ENCODE results near the gene SNRPE. TPM values are rescaled to one million over a fixed set of nuclear protein-coding genes. Genes with fewer than 3 reads are reported as not detected.

SNRPE gene
- total RNA-seq, 1 experiment from 2014 or later, result 326 TPM

GRCh38 chr1:203913073-203913521 lies 51.7 kb downstream of the SNRPE start:
- Histone ChIP-seq H2AFZ (ENCODE audit: low read length) (no peak overlapping the region), H3K4ac (ENCODE audit: low read depth, low read length) (no peak overlapping the region), H3T11ph (ENCODE audit: low read length) (no peak overlapping the region), H4K91ac (ENCODE audit: insufficient read length, low read depth, low read length) (no peak overlapping the region), H4K20me1 (ENCODE audit: control insufficient read depth, insufficient read depth, insufficient read length) (no peaks in the 10 kb centered on the region), H4K5ac (ENCODE audit: insufficient read length, low read depth, low read length) (no peak overlapping the region), H3K4me2 (ENCODE audit: insufficient read depth, insufficient read length, low read length) (no peak overlapping the region), H3K23ac (ENCODE audit: insufficient read length, low read depth, low read length) (no peak overlapping the region), H3K27ac (ENCODE audit: insufficient read length, low read depth, low read length) (no peak overlapping the region), H2BK12ac (ENCODE audit: insufficient read length, low read depth, low read length) (no peak overlapping the region), H3K27me3 (ENCODE audit: insufficient read depth, low read length) (no peaks in the 10 kb centered on the region), H3K9ac (ENCODE audit: extremely low read depth, insufficient read length, low read length) (no peak overlapping the region), H3K79me1 (ENCODE audit: insufficient read depth, low read depth, low read length, poor library complexity, severe bottlenecking) (no peaks in the 10 kb centered on the region), H3K9me3 (ENCODE audit: control insufficient read depth, low read depth, low read length) (no peaks in the 10 kb centered on the region), H2BK15ac (ENCODE audit: low read depth, low read length) (no peak overlapping the region), H3K23me2 (ENCODE audit: insufficient read length, low read depth, low read length, poor library complexity, severe bottlenecking) (no peaks in the 10 kb centered on the region), H2BK5ac (ENCODE audit: insufficient read length, low read length) (no peak overlapping the region), H2AK5ac (ENCODE audit: insufficient read length, low read length) (no peak overlapping the region), H4K8ac (replicated peaks; ENCODE audit: insufficient read length, low read depth, low read length) (no peak overlapping the region), H3K14ac (ENCODE audit: insufficient read depth, low read length) (no peak overlapping the region), H2BK20ac (ENCODE audit: low read depth, low read length, poor library complexity, severe bottlenecking) (no peak overlapping the region), H2BK120ac (ENCODE audit: low read depth, low read length, poor library complexity, severe bottlenecking) (no peak overlapping the region), H3K4me1 (ENCODE audit: insufficient read depth, low read length) (no peaks in the 10 kb centered on the region), H3K18ac (ENCODE audit: insufficient read length, low read depth, low read length) (no peak overlapping the region), H3K79me2 (ENCODE audit: insufficient read depth, low read length) (no peaks in the 10 kb centered on the region), H3K56ac (ENCODE audit: insufficient read length, low read depth, low read length) (no peak overlapping the region)
- DNase-seq, result no peak
- TF ChIP-seq CTCF (conservative IDR thresholded peaks at IDR 0.05), result no peak
- H3K9me3 Mint-ChIP-seq, result no peaks in the 10 kb centered on the region
- no peaks in the 10 kb centered on the region for H3K36me3 Mint-ChIP-seq (ENCODE audit: insufficient read depth in 1 of 3, low read depth in 3 of 3)
- WGBS (ENCODE audit: extremely low coverage, insufficient read length, low lambda C conversion rate), result no CpG with 5 or more reads among the region's 3 CpGs
- H3K4me1 Mint-ChIP-seq, result no peaks in the 10 kb centered on the region
- no peak overlapping the region for H3K27ac Mint-ChIP-seq
- H3K27me3 Mint-ChIP-seq (ENCODE audit: low read depth), result no peaks in the 10 kb centered on the region
- no peak overlapping the region for H3K4me3 Mint-ChIP-seq

Data from H9 (cell line).